Left ventricle myocardium inferior (tissue), 1 donor: ENCODE data around the gene GCNT1. TPM values are rescaled to one million over a fixed set of nuclear protein-coding genes. Genes with fewer than 3 reads are reported as not detected.

ENCODE experiments used
- DNase-seq: peaks from one replicate; pipeline ENCODE4 v3.0.0-alpha.2; 2020
- H3K27ac ChIP-seq: fragments of 200-600 bp; replicated peaks from 2 replicates; pipeline ENCODE4 v1.8.0; 2021
- H3K27me3 ChIP-seq: fragments of 200-600 bp; 2 replicates; pipeline ENCODE4 v1.8.0; 2021; ENCODE audit warnings: low read depth
- H3K36me3 ChIP-seq: fragments of 200-600 bp; 2 replicates; pipeline ENCODE4 v1.8.0; 2021
- H3K4me1 ChIP-seq: fragments of 200-600 bp; 2 replicates; pipeline ENCODE4 v1.8.0; 2021
- H3K4me3 ChIP-seq: fragments of 200-600 bp; 2 replicates; pipeline ENCODE4 v1.8.0; 2021; ENCODE audit warnings: mild to moderate bottlenecking, moderate library complexity
- H3K9me3 ChIP-seq: fragments of 200-600 bp; replicated peaks from 2 replicates; pipeline ENCODE4 v1.8.0; 2021
- CTCF ChIP-seq: fragments of 200-600 bp; IDR thresholded peaks from 2 replicates; pipeline ENCODE4 v1.8.0; 2021; ENCODE audit warnings: antibody characterized with exemption, mild to moderate bottlenecking, borderline replicate concordance
- intact Hi-C: fragments of 100-400 bp; cut with micrococcal nuclease; formaldehyde crosslinking; loops from one replicate; pipeline ENCODE4 v1.11.0; 2022
- total RNA-seq: library from RNA; stranded (reverse); fragmentation: NEBNext Ultra II Directional; extraction: Animal tissue kit (Norgen Biotek cat#: 25700); gene quantifications from one replicate; pipeline ENCODE4 v1.2.1, GENCODE V29; 2021
- donor health status: DM: no; HTN: yes; CAD: no; lungs with severe emphysema.

GCNT1 gene
- total RNA-seq, 1 donor from 2014 or later, result 1.3 TPM

GRCh38 chr9:76552751-76553455 is 93.9 kb downstream of the GCNT1 start:
- no peaks in the 10 kb centered on the region for H3K27me3 ChIP-seq
- intact Hi-C loops, result no loop called here
- H3K4me3 ChIP-seq, result no peak overlapping the region
- H3K36me3 ChIP-seq, result no peaks in the 10 kb centered on the region
- H3K4me1 ChIP-seq, result no peaks in the 10 kb centered on the region
- H3K9me3 ChIP-seq, result peaks cover 5% of the 10 kb centered on the region
- no peak overlapping the region for H3K27ac ChIP-seq
- DNase-seq, result no peak
- TF ChIP-seq CTCF, result no peak

GRCh38 chr9:76553680-76554079 is 94.7 kb downstream of the GCNT1 start:
- Histone ChIP-seq H3K36me3 (no peaks in the 10 kb centered on the region), H3K27me3 (no peaks in the 10 kb centered on the region), H3K4me1 (no peaks in the 10 kb centered on the region), H3K27ac (no peak overlapping the region), H3K4me3 (no peak overlapping the region), H3K9me3 (peaks cover 8% of the 10 kb centered on the region)
- no peak for TF ChIP-seq CTCF
- intact Hi-C loops, result no loop called here
- no peak for DNase-seq

Other genes starting within 250 kb of the GCNT1 start
- 24.0 TPM for gene RFK, start 64.8 kb upstream of the GCNT1 start, total RNA-seq